Upper lobe of left lung (tissue), 6 donors: ENCODE data around the gene TLN1. TPM values are rescaled to one million over a fixed set of nuclear protein-coding genes. Genes with fewer than 3 reads are reported as not detected.

ENCODE experiments used
- ATAC-seq, 2 donors: fragments of 200-7000 bp; cut with Tn5 transposase; one replicate each; pipeline ENCODE4 v1.9.1; 2022; ENCODE audit warnings: mild to moderate bottlenecking in 2 of 2, moderate library complexity in 2 of 2; ENCODE audit not compliant: low FRiP score in 2 of 2
- DNase-seq, 2 donors: peaks; one replicate each; pipeline ENCODE4 v3.0.0-alpha.2; 2019 to 2020
- H3K27ac ChIP-seq, 4 donors: fragments of 200-600 bp; sonication (generic); one replicate each; pipeline ENCODE4 v1.5.1; 2016 to 2019
- H3K27me3 ChIP-seq, 4 donors: fragments of 200-600 bp; sonication (generic); one replicate each; pipeline ENCODE4 v1.5.1; 2017 to 2019
- H3K36me3 ChIP-seq, 4 donors: fragments of 200-600 bp; sonication (generic); one replicate each; pipeline ENCODE4 v1.5.1; 2016 to 2019
- H3K4me1 ChIP-seq, 4 donors: fragments of 200-600 bp; sonication (generic); one replicate each; pipeline ENCODE4 v1.5.1; 2018 to 2019
- H3K4me3 ChIP-seq, 4 donors: fragments of 200-600 bp; sonication (generic); one replicate each; pipeline ENCODE4 v1.5.1; 2017 to 2019; ENCODE audit warnings: mild to moderate bottlenecking in 2 of 4, moderate library complexity in 1 of 4
- H3K9me3 ChIP-seq, 4 donors: fragments of 200-600 bp; sonication (generic); one replicate each; pipeline ENCODE4 v1.5.1; 2018 to 2019
- EP300 ChIP-seq, 4 donors: sonication (generic); formaldehyde crosslinking; IDR thresholded peaks; one replicate each; pipeline ENCODE4 v1.5.1; 2017; ENCODE audit warnings: antibody characterized with exemption in 4 of 4, control low read depth in 2 of 4
- POLR2A ChIP-seq, 4 donors: fragments of 450-650 bp; IDR thresholded peaks; one replicate each; pipeline ENCODE4 v1.5.1; 2016 to 2017; ENCODE audit warnings: antibody characterized with exemption in 4 of 4, mild to moderate bottlenecking in 2 of 4
- POLR2AphosphoS5 ChIP-seq, 2 donors: sonication (generic); formaldehyde crosslinking; IDR thresholded peaks; one replicate each; pipeline ENCODE4 v1.5.1; 2017; ENCODE audit warnings: antibody characterized with exemption in 2 of 2
- WGBS, 2 donors: methylation state at CpG; one replicate each; pipeline ENCODE4 v1.1.5; 2017 to 2018; 5-methylcytosine and 5-hydroxymethylcytosine counted together
- small RNA-seq, 4 donors: library from RNA; depleted of rRNA; stranded (forward); fragments of <200 nt; gene quantifications; one replicate each; pipeline ENCODE3, GENCODE V24; 2016
- total RNA-seq, 6 donors: library from RNA; depleted of rRNA in 4 of 6; stranded (reverse); fragments of >200 nt in 4 of 6; gene quantifications; one replicate each; pipeline versions ENCODE4 v1.1.0 to v1.2.1, GENCODE V29; 2016 to 2021
- TF ChIP-seq, protein P1 (sequence below), 6 experiments: fragments of 450-650 bp in 4 of 6; fragments of 200-600 bp in 2 of 6; sonication (generic) in 2 of 6; IDR thresholded peaks; one replicate each; pipeline ENCODE4 v1.5.1; 2016 to 2019; ENCODE audit warnings: antibody characterized with exemption in 6 of 6
- donor health status: DM: no; HTN: no; CAD: no; lungs with moderate emphysema.
- donor health status: DM: no; HTN: yes; CAD: no; lungs with severe emphysema.

Gene TLN1
- total RNA-seq, 6 donors from 2014 or later, result 237 to 557 (median 325) TPM

- DNase-seq (peak in 1 of 2 donors; percentile 57), ATAC-seq (no peak)
- 69 to 74% methylated on average over 8 of the region's 8 CpGs for WGBS, 2 donors
- H3K4me3 ChIP-seq, result no peak overlapping the region
- H3K4me1 ChIP-seq, result peaks cover 6 to 38% (median 16%) of the 10 kb centered on the region in 4 donors
- no peak for TF ChIP-seq POLR2A (IDR thresholded peaks at IDR 0.05)
- TF ChIP-seq POLR2AphosphoS5 (IDR thresholded peaks at IDR 0.05), result peak in 1 of 2 donors; percentile 8
- peak overlapping the region; percentile 68 to 82 (median 72) for H3K27ac ChIP-seq
- H3K9me3 ChIP-seq, result no peaks in the 10 kb centered on the region
- H3K36me3 ChIP-seq, result no peaks in the 10 kb centered on the region
- no peaks in the 10 kb centered on the region for H3K27me3 ChIP-seq
These were observed 79.2 kb downstream of the TLN1 start for GRCh38 chr9:35652829-35653209.

- Histone ChIP-seq H3K4me3 (no peak overlapping the region), H3K27ac (peak overlapping the region; percentile 65 to 82 (median 72)), H3K4me1 (peaks cover 9 to 38% (median 18%) of the 10 kb centered on the region in 4 donors), H3K27me3 (no peaks in the 10 kb centered on the region), H3K36me3 (no peaks in the 10 kb centered on the region), H3K9me3 (no peaks in the 10 kb centered on the region)
- ATAC-seq, result peak in 1 of 2 donors; percentile 22
- TF ChIP-seq POLR2AphosphoS5 (IDR thresholded peaks at IDR 0.05), result peak in 1 of 2 donors; percentile 59
- TF ChIP-seq, protein P1, sequence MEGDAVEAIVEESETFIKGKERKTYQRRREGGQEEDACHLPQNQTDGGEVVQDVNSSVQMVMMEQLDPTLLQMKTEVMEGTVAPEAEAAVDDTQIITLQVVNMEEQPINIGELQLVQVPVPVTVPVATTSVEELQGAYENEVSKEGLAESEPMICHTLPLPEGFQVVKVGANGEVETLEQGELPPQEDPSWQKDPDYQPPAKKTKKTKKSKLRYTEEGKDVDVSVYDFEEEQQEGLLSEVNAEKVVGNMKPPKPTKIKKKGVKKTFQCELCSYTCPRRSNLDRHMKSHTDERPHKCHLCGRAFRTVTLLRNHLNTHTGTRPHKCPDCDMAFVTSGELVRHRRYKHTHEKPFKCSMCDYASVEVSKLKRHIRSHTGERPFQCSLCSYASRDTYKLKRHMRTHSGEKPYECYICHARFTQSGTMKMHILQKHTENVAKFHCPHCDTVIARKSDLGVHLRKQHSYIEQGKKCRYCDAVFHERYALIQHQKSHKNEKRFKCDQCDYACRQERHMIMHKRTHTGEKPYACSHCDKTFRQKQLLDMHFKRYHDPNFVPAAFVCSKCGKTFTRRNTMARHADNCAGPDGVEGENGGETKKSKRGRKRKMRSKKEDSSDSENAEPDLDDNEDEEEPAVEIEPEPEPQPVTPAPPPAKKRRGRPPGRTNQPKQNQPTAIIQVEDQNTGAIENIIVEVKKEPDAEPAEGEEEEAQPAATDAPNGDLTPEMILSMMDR (IDR thresholded peaks at IDR 0.05), result no peak
- TF ChIP-seq EP300 (IDR thresholded peaks at IDR 0.05), result peak in 1 of 4 donors; percentile 61
- no peak for TF ChIP-seq POLR2A (IDR thresholded peaks at IDR 0.05)
- WGBS, 2 donors, result 80 to 81% methylated on average over 7 of the region's 7 CpGs
- DNase-seq, result no peak
These were observed 79.8 kb downstream of the TLN1 start for GRCh38 chr9:35651956-35652828.

DNA sequence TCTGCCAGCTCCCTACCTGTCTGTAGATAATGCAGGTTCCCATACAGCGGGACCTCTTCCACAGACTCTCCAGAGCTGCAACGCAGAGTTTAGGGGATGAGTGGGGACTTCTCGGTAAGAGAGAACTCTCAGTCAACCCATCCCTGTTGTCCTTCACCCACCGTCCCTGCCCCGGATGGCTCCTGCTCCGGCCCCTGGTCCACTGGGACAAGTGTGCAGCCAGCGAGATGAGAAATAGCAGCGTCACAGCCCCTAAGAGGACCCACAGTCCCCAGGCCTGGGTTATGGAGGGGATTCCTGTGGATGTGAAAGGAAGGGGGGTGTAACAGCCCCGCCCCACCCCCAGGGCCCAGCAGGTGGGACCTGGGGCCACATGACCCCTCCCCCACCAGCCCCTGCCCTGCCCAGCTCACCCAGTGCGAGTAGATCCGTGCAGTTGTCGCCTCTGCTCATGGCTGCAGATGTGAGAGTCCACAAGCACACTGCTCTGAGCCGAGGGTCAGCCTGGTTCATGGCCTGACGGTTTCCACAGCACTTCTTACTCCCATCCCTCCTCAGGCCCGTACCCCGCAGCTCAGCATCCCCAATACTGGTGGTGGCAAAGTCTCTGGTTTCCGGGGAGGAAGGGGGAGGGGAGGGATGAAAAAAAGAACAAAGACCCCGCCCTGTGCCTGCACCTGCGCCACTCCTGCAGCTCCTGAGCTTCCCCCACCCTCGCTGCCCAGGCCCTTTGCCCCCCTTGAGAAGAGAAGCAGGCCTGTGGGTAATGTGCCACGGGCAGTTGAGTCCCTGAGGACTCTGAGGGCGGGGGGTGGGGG, 81.4 kb downstream of the TLN1 start, which contains the start of gene SIT1:
SIT1 (minus strand) TSS at position 591 of the 818 bp plus-strand sequence; CDS start at position 513, 78 bp downstream.
- WGBS, 2 donors, result 73 to 79% methylated on average over 13 to 22 of the region's 22 CpGs
- no peaks in the 10 kb centered on the region for H3K27me3 ChIP-seq
- no peaks in the 10 kb centered on the region for H3K36me3 ChIP-seq
- ATAC-seq, result no peak
- peak in 1 of 2 donors; percentile 50 for DNase-seq
- no peaks in the 10 kb centered on the region for H3K9me3 ChIP-seq
- H3K27ac ChIP-seq, result peak within 1 kb of the TSS in 2 of 4 donors; percentile 66 to 71
- H3K4me1 ChIP-seq, result peaks cover 14 to 43% (median 23%) of the 10 kb centered on the region in 4 donors
- no peak for TF ChIP-seq EP300 (IDR thresholded peaks at IDR 0.05)
- TF ChIP-seq POLR2AphosphoS5 (IDR thresholded peaks at IDR 0.05), result no peak
- TF ChIP-seq, protein P1 (IDR thresholded peaks at IDR 0.05), result no peak
- no peak for TF ChIP-seq POLR2A (IDR thresholded peaks at IDR 0.05)
- peak within 1 kb of the TSS in 3 of 4 donors; percentile 13 to 38 (median 25) for H3K4me3 ChIP-seq

DNA sequence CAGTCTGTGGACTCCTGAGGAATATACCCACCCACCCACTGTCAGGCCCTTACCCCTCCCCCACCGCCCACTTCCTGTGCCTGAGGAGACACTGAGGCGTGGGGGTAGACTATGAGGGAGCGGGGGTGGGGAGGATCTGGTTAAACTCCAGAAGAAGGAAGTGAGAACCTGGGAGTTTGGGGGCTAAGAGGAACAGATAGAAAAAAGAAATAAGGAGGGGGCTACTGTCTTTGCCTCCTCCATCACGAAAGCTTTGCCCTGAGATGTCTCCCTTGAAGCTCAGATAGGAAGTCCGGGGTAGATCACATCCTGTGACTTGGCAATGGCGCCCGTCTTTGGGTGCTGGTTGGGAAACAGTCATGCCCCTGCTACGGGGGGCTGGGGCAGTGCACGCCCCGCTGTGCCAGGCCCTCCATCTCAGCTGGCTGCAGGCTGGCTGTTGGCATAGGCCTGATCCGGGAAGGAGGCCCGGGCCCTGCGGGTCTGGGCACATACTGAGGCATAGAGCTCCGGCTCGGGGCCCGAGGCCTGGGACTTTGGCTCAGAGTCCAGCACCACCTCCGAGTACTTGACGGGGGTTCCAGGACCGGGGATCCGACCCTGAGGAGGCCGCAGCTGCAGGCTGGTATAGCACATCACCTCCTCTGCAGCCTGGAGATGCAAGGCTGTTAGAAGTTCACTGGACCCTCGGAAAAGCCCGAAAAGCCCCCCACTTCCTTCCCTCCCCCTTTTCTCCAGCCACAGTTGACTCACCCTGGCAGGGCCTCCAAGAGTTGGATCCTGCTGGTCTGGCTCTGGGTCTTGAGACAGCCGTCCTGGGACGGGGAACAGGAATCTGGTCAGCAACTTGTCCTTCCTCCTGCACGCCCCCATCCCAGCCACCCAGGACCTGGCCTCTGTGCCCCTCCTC, 82.3 kb downstream of the TLN1 start:
- ATAC-seq (no peak), DNase-seq (peak in 1 of 2 donors; percentile 84)
- Histone ChIP-seq H3K4me3 (peak overlapping the region in 3 of 4 donors; percentile 13 to 38 (median 25)), H3K27me3 (no peaks in the 10 kb centered on the region), H3K36me3 (no peaks in the 10 kb centered on the region), H3K27ac (peak overlapping the region in 2 of 4 donors; percentile 66 to 71), H3K9me3 (no peaks in the 10 kb centered on the region), H3K4me1 (peaks cover 17 to 48% (median 28%) of the 10 kb centered on the region in 4 donors)
- WGBS, 2 donors, result 62 to 78% methylated on average over 18 to 26 of the region's 26 CpGs
- TF ChIP-seq, protein P1 (IDR thresholded peaks at IDR 0.05), result no peak
- TF ChIP-seq EP300 (IDR thresholded peaks at IDR 0.05) (no peak), POLR2A (IDR thresholded peaks at IDR 0.05) (no peak), POLR2AphosphoS5 (IDR thresholded peaks at IDR 0.05) (no peak)

Small RNA genes within 50 kb of the gene (small RNA-seq; reads per million reads assigned to genes)
- gene MIR6853 (0 to 0.55 (median 0) reads per million in 4 donors), gene RMRP (0 reads per million in 4 donors), gene RN7SL22P (0 reads per million in 4 donors)

Other genes with a start within 250 kb of the TLN1 start
- gene RUSC2, start 242.1 kb downstream of the TLN1 start, total RNA-seq, result 10 to 100 TPM; 16.0 to 42.7 (median 28.0) TPM
- gene TESK1, start 126.9 kb downstream of the TLN1 start, total RNA-seq, result 10 to 100 TPM; 36.9 to 61.9 (median 43.6) TPM
- gene CD72, start 113.8 kb downstream of the TLN1 start, total RNA-seq, result 10 to 100 TPM in 2 of 6 donors, 1 to 10 TPM in 4; 2.5 to 44.0 (median 7.2) TPM
- gene SIT1, start 81.3 kb downstream of the TLN1 start, total RNA-seq, result 1 to 10 TPM in 5 of 6 donors, not detected in 1; 1.1 to 3.1 (median 1.8) TPM
- gene RMRP, start 74.2 kb downstream of the TLN1 start, total RNA-seq, result over 10,000 TPM in 2 of 6 donors, 1,000 to 10,000 TPM in 3, 100 to 1,000 TPM in 1; 886 to 22,003 (median 3,451) TPM
- 10 to 100 TPM; 17.8 to 49.4 (median 35.1) TPM for gene CCDC107, start 73.9 kb downstream of the TLN1 start, total RNA-seq
- 1 to 10 TPM in 2 of 6 donors, under 1 TPM in 3, not detected in 1; 0.30 to 1.1 (median 0.37) TPM for gene ARHGEF39, start 67.0 kb downstream of the TLN1 start, total RNA-seq
- gene CA9, start 58.3 kb downstream of the TLN1 start, total RNA-seq, result under 1 TPM in 2 of 6 donors, not detected in 4; 0.14 to 0.24 TPM
- 100 to 1,000 TPM in 5 of 6 donors, 10 to 100 TPM in 1; 89.3 to 265 (median 214) TPM for gene TPM2, start 42.3 kb downstream of the TLN1 start, total RNA-seq
- gene CREB3, start 471 bp upstream of the TLN1 start, total RNA-seq, result 10 to 100 TPM; 27.2 to 61.3 (median 33.5) TPM
- gene GBA2, start 17.0 kb upstream of the TLN1 start, total RNA-seq, result 100 to 1,000 TPM in 1 of 6 donors, 10 to 100 TPM in 5; 60.4 to 189 (median 77.0) TPM
- gene RGP1, start 17.1 kb upstream of the TLN1 start, total RNA-seq, result 10 to 100 TPM; 20.1 to 34.4 (median 23.5) TPM
- gene MSMP, start 22.1 kb upstream of the TLN1 start, total RNA-seq, result 1 to 10 TPM in 2 of 6 donors, not detected in 4; 1.1 to 2.8 TPM
- 10 to 100 TPM in 4 of 6 donors, 1 to 10 TPM in 2; 8.3 to 46.1 (median 13.1) TPM for gene NPR2, start 59.4 kb upstream of the TLN1 start, total RNA-seq
- 10 to 100 TPM in 3 of 6 donors, 1 to 10 TPM in 3; 2.5 to 43.0 (median 13.3) TPM for gene SPAG8, start 80.1 kb upstream of the TLN1 start, total RNA-seq
- gene HINT2, start 82.8 kb upstream of the TLN1 start, total RNA-seq, result 10 to 100 TPM; 15.7 to 57.9 (median 42.2) TPM
- under 1 TPM in 2 of 6 donors, not detected in 4; 0.10 to 0.15 TPM for gene FAM221B, start 96.5 kb upstream of the TLN1 start, total RNA-seq
- 10 to 100 TPM in 3 of 6 donors, 1 to 10 TPM in 3; 6.5 to 21.0 (median 10.0) TPM for gene TMEM8B, start 97.0 kb upstream of the TLN1 start, total RNA-seq
- not detected for gene OR13J1, start 138.2 kb upstream of the TLN1 start, total RNA-seq
- gene HRCT1, start 174.0 kb upstream of the TLN1 start, total RNA-seq, result 10 to 100 TPM in 4 of 6 donors, 1 to 10 TPM in 2; 2.1 to 19.1 (median 10.6) TPM
- gene SPAAR, start 177.3 kb upstream of the TLN1 start, total RNA-seq, result 10 to 100 TPM in 3 of 6 donors, 1 to 10 TPM in 3; 3.3 to 19.9 (median 8.5) TPM
- not detected for gene OR2S2, start 226.0 kb upstream of the TLN1 start, total RNA-seq